Gastrocnemius medialis (tissue), 4 donors: ENCODE data around the gene CNST.

Experiments
- CTCF ChIP-seq, 5 experiments: fragments of 450-650 bp in 3 of 5; fragments of 200-600 bp in 2 of 5; sonication (generic) in 2 of 5; IDR thresholded peaks in 4 of 5; conservative IDR thresholded peaks in 1 of 5; 1 replicate in 4 of 5; 2 replicates in 1 of 5; pipeline ENCODE4 v1.5.1; 2016 to 2019; ENCODE audit warnings: antibody characterized with exemption in 5 of 5, mild to moderate bottlenecking in 3 of 5, moderate library complexity in 3 of 5
- POLR2A ChIP-seq, 2 donors: fragments of 450-650 bp; IDR thresholded peaks; one replicate each; pipeline ENCODE4 v1.6.1; 2017; ENCODE audit warnings: antibody characterized with exemption in 2 of 2, mild to moderate bottlenecking in 2 of 2, moderate library complexity in 2 of 2

DNA sequence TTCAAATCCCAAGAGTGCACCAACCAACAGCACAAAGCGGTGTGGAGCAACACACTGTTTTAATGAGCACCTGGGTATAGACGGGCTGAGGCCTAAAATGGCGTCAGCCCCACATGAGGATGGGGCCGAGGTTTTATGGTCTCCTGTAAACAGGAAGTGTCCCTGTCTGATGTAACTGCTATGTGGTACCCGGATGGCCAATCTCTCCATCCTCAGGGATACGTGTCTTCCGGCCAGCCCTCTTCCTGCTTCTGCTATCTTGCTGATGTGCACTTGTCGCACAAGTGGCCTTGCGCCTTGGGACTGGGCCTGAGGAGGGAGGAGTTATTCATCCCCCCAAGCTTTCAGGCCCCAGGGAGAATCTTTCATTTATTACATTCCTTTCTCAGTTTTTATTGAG, 73.5 kb downstream of the CNST start:
- TF ChIP-seq CTCF (IDR thresholded peaks at IDR 0.05 in 4 of 5, conservative IDR thresholded peaks at IDR 0.05 in 1 of 5) (no peak), POLR2A (IDR thresholded peaks at IDR 0.05) (no peak)
